SK-N-SH treated with all-trans-retinoic acid at 6 μM for 48 hours (cell line): ENCODE results near the gene MBNL3.

Experiments
- ATAC-seq: fragments of 200-7000 bp; cut with Tn5 transposase; 3 replicates; pipeline ENCODE4 v1.9.1; 2020; ENCODE audit warnings: mild to moderate bottlenecking, moderate library complexity
- BACH2 ChIP-seq: fragments of 250-450 bp; sonication (Bioruptor Pico); IDR thresholded peaks from 2 replicates; pipeline ENCODE4 v1.9.0; 2021; ENCODE audit warnings: mild to moderate bottlenecking, borderline replicate concordance
- CREB5 ChIP-seq: fragments of 250-450 bp; sonication (Bioruptor Pico); IDR thresholded peaks from 2 replicates; pipeline ENCODE4 v1.5.1; 2020; ENCODE audit warnings: low read depth, mild to moderate bottlenecking, moderate library complexity
- CSDC2 ChIP-seq: fragments of 250-450 bp; sonication (Bioruptor Pico); IDR thresholded peaks from 2 replicates; pipeline ENCODE4 v1.5.0; 2020; ENCODE audit warnings: mild to moderate bottlenecking, moderate library complexity
- CSRNP3 ChIP-seq: fragments of 250-450 bp; sonication (Bioruptor Pico); IDR thresholded peaks from 2 replicates; pipeline ENCODE4 v1.5.1; 2021; ENCODE audit warnings: mild to moderate bottlenecking, moderate library complexity
- ESRRG ChIP-seq: fragments of 250-450 bp; sonication (Bioruptor Pico); IDR thresholded peaks from 2 replicates; pipeline ENCODE4 v1.6.1; 2021; ENCODE audit warnings: mild to moderate bottlenecking
- GLIS3 ChIP-seq: fragments of 250-450 bp; sonication (Bioruptor Pico); IDR thresholded peaks from 2 replicates; pipeline ENCODE4 v1.5.0; 2020; ENCODE audit warnings: mild to moderate bottlenecking, moderate library complexity
- ISL1 ChIP-seq: fragments of 250-450 bp; sonication (Bioruptor Pico); IDR thresholded peaks from 2 replicates; pipeline ENCODE4 v2.1.2; 2022; ENCODE audit warnings: mild to moderate bottlenecking, moderate library complexity
- OSR1 ChIP-seq: fragments of 250-450 bp; sonication (Bioruptor Pico); IDR thresholded peaks from 2 replicates; pipeline ENCODE4 v1.8.0; 2022; ENCODE audit warnings: moderate library complexity, mild to moderate bottlenecking, inconsistent platforms
- POU6F1 ChIP-seq: fragments of 250-450 bp; sonication (Bioruptor Pico); IDR thresholded peaks from 2 replicates; pipeline ENCODE4 v1.8.0; 2021; ENCODE audit warnings: low read depth, mild to moderate bottlenecking, moderate library complexity, borderline replicate concordance
- PPARA ChIP-seq: fragments of 250-450 bp; sonication (Bioruptor Pico); IDR thresholded peaks from 2 replicates; pipeline ENCODE4 v1.5.0; 2020; ENCODE audit warnings: mild to moderate bottlenecking, borderline replicate concordance
- RARB ChIP-seq: fragments of 250-450 bp; sonication (Bioruptor Pico); IDR thresholded peaks from 2 replicates; pipeline ENCODE4 v1.8.0; 2021; ENCODE audit warnings: mild to moderate bottlenecking, moderate library complexity
- SNAI2 ChIP-seq: fragments of 250-450 bp; sonication (Bioruptor Pico); IDR thresholded peaks from 2 replicates; pipeline ENCODE4 v1.5.0; 2020; ENCODE audit warnings: mild to moderate bottlenecking, moderate library complexity
- TCF4 ChIP-seq: fragments of 250-450 bp; sonication (Bioruptor Pico); IDR thresholded peaks from 2 replicates; pipeline ENCODE4 v1.8.0; 2021; ENCODE audit warnings: mild to moderate bottlenecking, moderate library complexity, borderline replicate concordance
- TOX ChIP-seq: fragments of 250-450 bp; sonication (Bioruptor Pico); IDR thresholded peaks from 2 replicates; pipeline ENCODE4 v1.8.0; 2021; ENCODE audit warnings: mild to moderate bottlenecking, moderate library complexity, borderline replicate concordance
- TSHZ2 ChIP-seq: fragments of 250-450 bp; sonication (Bioruptor Pico); IDR thresholded peaks from 2 replicates; pipeline ENCODE4 v1.5.0; 2020; ENCODE audit warnings: mild to moderate bottlenecking, moderate library complexity
- ZC3H10 ChIP-seq: fragments of 250-450 bp; sonication (Bioruptor Pico); IDR thresholded peaks from 2 replicates; pipeline ENCODE4 v1.5.1; 2021; ENCODE audit warnings: mild to moderate bottlenecking, moderate library complexity
- ZFP3 ChIP-seq: fragments of 250-450 bp; sonication (Bioruptor Pico); IDR thresholded peaks from 2 replicates; pipeline ENCODE4 v1.5.0; 2020; ENCODE audit warnings: mild to moderate bottlenecking, moderate library complexity
- ZFP30 ChIP-seq: fragments of 450-650 bp; formaldehyde crosslinking; IDR thresholded peaks from 2 replicates; pipeline ENCODE4 v1.5.0; 2022; ENCODE audit warnings: mild to moderate bottlenecking, moderate library complexity
- ZNF565 ChIP-seq: fragments of 450-650 bp; formaldehyde crosslinking; conservative IDR thresholded peaks from 2 replicates; pipeline ENCODE4 v1.5.0; 2020; ENCODE audit warnings: low read depth, mild to moderate bottlenecking, moderate library complexity
- ZNF70 ChIP-seq: fragments of 450-650 bp; formaldehyde crosslinking; IDR thresholded peaks from 2 replicates; pipeline ENCODE4 v1.5.0; 2020; ENCODE audit warnings: mild to moderate bottlenecking, moderate library complexity
- ZNF8 ChIP-seq: fragments of 450-650 bp; formaldehyde crosslinking; IDR thresholded peaks from 2 replicates; pipeline ENCODE4 v1.5.0; 2020; ENCODE audit warnings: mild to moderate bottlenecking, moderate library complexity
- TF ChIP-seq, protein P1 (sequence below): fragments of 250-450 bp; sonication (Bioruptor Pico); IDR thresholded peaks from 2 replicates; pipeline ENCODE4 v1.8.0; 2020; ENCODE audit warnings: mild to moderate bottlenecking, moderate library complexity, borderline replicate concordance

MBNL3 gene

GRCh38 chrX:132393992-132394391 lies 94.8 kb downstream of the MBNL3 start:
- no peak for ATAC-seq
- TF ChIP-seq ZFP3 (CRISPR knock-in tag): no peak
- no peak for TF ChIP-seq ISL1 (CRISPR knock-in tag)
- TF ChIP-seq BACH2 (CRISPR knock-in tag): no peak
- no peak for TF ChIP-seq CSDC2
- no peak for TF ChIP-seq TCF4 (CRISPR knock-in tag)
- no peak for TF ChIP-seq PPARA
- TF ChIP-seq ZNF565: no peak
- no peak for TF ChIP-seq ESRRG (CRISPR knock-in tag)
- no peak for TF ChIP-seq TSHZ2 (CRISPR knock-in tag)
- TF ChIP-seq RARB (CRISPR knock-in tag): no peak
- TF ChIP-seq, protein P1, sequence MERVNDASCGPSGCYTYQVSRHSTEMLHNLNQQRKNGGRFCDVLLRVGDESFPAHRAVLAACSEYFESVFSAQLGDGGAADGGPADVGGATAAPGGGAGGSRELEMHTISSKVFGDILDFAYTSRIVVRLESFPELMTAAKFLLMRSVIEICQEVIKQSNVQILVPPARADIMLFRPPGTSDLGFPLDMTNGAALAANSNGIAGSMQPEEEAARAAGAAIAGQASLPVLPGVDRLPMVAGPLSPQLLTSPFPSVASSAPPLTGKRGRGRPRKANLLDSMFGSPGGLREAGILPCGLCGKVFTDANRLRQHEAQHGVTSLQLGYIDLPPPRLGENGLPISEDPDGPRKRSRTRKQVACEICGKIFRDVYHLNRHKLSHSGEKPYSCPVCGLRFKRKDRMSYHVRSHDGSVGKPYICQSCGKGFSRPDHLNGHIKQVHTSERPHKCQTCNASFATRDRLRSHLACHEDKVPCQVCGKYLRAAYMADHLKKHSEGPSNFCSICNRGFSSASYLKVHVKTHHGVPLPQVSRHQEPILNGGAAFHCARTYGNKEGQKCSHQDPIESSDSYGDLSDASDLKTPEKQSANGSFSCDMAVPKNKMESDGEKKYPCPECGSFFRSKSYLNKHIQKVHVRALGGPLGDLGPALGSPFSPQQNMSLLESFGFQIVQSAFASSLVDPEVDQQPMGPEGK: no peak
- TF ChIP-seq OSR1: no peak
- no peak for TF ChIP-seq GLIS3 (CRISPR knock-in tag)
- TF ChIP-seq TOX (CRISPR knock-in tag): no peak
- no peak for TF ChIP-seq ZNF8 (CRISPR knock-in tag)
- TF ChIP-seq CSRNP3 (CRISPR knock-in tag): no peak

DNA sequence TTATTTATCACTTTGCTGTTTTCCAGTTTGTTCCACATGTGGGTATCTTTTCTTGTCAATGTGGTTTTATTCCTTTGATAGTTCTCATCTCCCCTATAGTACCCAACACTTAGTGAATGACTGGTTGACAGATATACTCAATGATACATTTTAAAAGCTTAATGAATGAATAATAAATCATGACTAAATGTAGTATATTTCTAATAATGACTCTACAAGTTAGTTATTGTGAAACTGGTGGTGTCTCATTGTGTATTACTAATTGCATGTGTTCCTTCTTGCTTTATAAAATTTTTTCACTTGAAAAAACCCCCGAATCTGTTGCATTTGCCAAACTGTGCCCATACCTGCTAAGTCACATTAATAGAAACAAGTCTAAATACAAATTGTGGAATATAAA lies 95.4 kb downstream of the MBNL3 start:
- ATAC-seq: no peak

GRCh38 chrX:132393085-132393484 lies 95.8 kb downstream of the MBNL3 start:
- no peak for ATAC-seq
- TF ChIP-seq ZC3H10 (CRISPR knock-in tag): no peak
- TF ChIP-seq OSR1: no peak
- TF ChIP-seq, protein P1: no peak
- TF ChIP-seq GLIS3 (CRISPR knock-in tag): no peak
- no peak for TF ChIP-seq ESRRG (CRISPR knock-in tag)
- no peak for TF ChIP-seq ZNF70
- TF ChIP-seq SNAI2: no peak
- no peak for TF ChIP-seq ZFP3 (CRISPR knock-in tag)
- TF ChIP-seq CSDC2: no peak
- TF ChIP-seq ZFP30: no peak
- no peak for TF ChIP-seq ZNF8 (CRISPR knock-in tag)
- no peak for TF ChIP-seq POU6F1 (CRISPR knock-in tag)
- no peak for TF ChIP-seq TOX (CRISPR knock-in tag)

More for the DNA sequence above, 95.4 kb downstream of the MBNL3 start:
- TF ChIP-seq ZFP3 (CRISPR knock-in tag) (no peak), ISL1 (CRISPR knock-in tag) (no peak), CREB5 (CRISPR knock-in tag) (no peak), CSRNP3 (CRISPR knock-in tag) (no peak), GLIS3 (CRISPR knock-in tag) (no peak), ZNF70 (no peak), TOX (CRISPR knock-in tag) (no peak), TCF4 (CRISPR knock-in tag) (no peak), ZNF8 (CRISPR knock-in tag) (no peak)
